ENCODE results near the gene HNRNPM.

Gene HNRNPM

DNA sequence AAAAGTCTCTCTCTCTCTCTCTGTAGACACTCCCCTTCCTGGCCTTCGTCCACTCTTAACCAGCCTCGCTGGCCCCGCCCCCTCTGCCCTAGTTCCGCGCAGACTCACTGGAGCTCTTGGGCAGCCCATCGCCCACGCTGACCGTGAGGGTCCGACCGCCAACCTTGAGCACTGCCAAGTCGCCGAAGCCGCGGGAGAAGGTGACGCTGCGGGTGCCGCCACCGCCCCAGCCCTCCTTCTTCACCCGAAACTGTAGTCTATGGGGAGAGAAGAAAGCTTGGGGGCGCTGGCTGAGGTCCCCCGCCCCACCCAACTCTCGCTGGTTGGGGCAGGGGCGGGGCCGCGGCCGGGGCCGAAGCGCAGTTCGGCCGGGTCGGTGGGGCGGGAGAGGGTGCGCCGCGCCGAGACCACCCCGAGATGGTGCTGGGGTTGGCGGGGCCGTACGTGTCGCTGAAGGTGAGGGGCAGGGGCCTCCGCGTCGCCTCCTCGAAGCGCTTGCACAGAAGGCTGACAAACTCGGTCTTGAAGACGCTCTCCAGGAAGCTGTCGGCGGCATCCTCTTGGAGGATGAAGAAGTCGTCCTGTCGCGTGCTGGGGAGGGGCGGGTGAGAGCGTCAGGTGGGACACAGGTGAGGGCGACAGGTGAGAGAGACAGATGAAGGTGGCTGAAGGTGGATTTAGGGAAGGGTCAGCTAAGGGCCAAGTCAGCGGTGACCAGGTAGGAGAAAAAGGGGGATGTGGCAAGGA lies 81.7 kb downstream of the HNRNPM start:
- peak overlapping the region; percentile 95 for H3K4me3 ChIP-seq (ENCODE audit: low read depth, low read length)
- TF ChIP-seq, protein P1, sequence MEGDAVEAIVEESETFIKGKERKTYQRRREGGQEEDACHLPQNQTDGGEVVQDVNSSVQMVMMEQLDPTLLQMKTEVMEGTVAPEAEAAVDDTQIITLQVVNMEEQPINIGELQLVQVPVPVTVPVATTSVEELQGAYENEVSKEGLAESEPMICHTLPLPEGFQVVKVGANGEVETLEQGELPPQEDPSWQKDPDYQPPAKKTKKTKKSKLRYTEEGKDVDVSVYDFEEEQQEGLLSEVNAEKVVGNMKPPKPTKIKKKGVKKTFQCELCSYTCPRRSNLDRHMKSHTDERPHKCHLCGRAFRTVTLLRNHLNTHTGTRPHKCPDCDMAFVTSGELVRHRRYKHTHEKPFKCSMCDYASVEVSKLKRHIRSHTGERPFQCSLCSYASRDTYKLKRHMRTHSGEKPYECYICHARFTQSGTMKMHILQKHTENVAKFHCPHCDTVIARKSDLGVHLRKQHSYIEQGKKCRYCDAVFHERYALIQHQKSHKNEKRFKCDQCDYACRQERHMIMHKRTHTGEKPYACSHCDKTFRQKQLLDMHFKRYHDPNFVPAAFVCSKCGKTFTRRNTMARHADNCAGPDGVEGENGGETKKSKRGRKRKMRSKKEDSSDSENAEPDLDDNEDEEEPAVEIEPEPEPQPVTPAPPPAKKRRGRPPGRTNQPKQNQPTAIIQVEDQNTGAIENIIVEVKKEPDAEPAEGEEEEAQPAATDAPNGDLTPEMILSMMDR (IDR thresholded peaks at IDR 0.05; ENCODE audit: insufficient read depth, low read length, missing control alignments) = no peak
- ChIA-PET CTCF (interaction anchor here (0.7 to 4.4 kb wide), 7 partner anchors 13 to 178 kb away, joined by 3 to 29 read pairs (median 5); partner anchors contain the start of genes MYO1F and ZNF414), POLR2A (interaction anchor here (0.6 to 2.0 kb wide), 7 partner anchors 9 to 645 kb away, joined by 3 to 22 read pairs (median 3); partner anchors contain the start of genes MARCHF2 and ZNF414)
- DNase-seq (ENCODE audit: low read depth, low spot score) = peak; percentile 51

DNA sequence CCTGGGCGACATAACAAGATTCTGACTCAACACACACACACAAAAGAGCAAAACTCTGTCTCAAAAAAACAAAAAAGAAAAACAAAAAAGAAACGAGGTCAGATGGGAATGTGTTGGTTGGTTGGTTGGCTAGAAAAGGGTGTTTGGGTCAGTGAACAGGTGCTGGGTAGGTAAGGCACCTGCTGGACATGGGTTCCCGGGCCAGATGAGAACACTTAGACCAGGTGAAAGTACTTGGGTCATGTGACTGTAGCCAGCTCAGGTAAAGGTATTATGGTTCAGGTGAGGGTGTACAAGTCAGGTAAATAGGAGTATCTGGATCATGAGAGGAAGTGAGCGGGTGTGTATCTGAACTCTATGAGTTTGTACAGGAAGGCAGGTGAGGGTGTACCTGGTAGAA lies 83.7 kb downstream of the HNRNPM start:
- H3K4me3 ChIP-seq (ENCODE audit: low read depth, low read length) = no peak overlapping the region
- ChIA-PET POLR2A (no interaction called here), CTCF (interaction anchor here (0.7 to 2.1 kb wide), 2 partner anchors 52 to 87 kb away, joined by 3 to 9 read pairs; no protein-coding TSS in a partner anchor)
- DNase-seq (ENCODE audit: low read depth, low spot score) = no peak
- TF ChIP-seq, protein P1 (IDR thresholded peaks at IDR 0.05; ENCODE audit: insufficient read depth, low read length, missing control alignments) = no peak

DNA sequence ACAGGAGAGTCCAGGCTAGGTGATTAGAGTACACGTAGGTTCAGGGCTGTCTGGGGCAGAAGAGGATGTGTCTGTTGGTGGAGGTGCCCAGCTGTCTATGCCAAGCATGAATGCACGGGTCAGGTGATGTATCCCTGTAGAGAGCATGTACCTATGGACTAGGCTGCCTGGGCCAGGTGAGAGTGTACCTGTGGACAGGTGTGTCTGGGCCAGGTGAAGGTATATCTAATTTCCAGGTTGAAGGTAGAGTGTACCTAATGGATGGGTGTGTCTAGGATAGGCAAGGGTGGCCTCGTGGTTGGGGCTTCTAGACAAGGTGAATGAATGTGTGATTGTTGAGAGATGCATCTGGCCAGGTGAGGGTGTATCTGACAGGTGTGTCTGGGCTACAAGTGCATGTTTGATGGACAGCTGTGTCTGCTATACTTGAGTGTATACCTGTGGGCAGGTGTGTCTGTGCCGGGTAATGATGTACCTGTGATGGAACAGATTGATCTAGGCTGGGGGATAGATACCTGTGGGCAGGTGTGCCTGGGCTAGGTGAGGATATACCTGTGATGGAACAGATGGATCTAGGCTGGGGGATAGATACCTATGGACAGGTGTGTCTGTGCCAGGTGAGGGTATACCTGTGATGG lies 84.7 kb downstream of the HNRNPM start:
- H3K4me3 ChIP-seq (ENCODE audit: low read depth, low read length) = no peak overlapping the region
- CTCF ChIA-PET = interaction anchor here (0.7 to 2.1 kb wide), 2 partner anchors 51 to 86 kb away, joined by 3 to 9 read pairs; no protein-coding TSS in a partner anchor
- POLR2A ChIA-PET = no interaction called here
- TF ChIP-seq, protein P1 (IDR thresholded peaks at IDR 0.05; ENCODE audit: insufficient read depth, low read length, missing control alignments) = no peak
- no peak for DNase-seq (ENCODE audit: low read depth, low spot score)

DNA sequence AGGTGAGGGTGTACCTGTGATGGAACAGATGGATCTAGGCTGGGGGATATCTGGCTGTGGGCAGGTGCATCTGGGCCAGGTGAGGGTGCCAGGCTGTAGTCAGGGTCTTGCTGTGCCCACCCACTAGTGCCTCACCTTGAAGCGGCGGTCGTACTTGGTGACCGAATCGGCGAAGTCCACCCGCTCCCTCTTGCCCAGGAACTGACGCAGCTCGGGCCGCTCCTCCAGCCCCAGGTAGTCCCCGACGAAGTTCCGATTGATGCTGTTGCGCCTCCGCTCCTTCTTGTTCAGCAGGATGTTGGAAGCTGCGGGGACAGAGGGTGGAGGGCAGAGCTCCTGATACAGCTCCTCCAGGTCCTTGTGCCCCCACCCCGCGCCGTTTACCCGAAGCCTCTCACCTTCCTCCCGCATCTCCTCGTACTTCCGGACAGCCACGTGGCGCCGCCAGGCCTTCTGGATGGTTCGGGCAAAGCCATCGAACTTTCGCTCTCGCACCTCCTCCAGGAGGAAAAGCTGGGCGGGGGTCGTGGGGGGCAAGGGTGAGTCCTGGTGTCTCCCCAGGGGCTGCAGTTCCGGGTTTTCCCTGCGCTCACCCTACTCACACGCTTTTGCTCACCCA lies 85.4 kb downstream of the HNRNPM start:
- no peak for DNase-seq (ENCODE audit: low read depth, low spot score)
- H3K4me3 ChIP-seq (ENCODE audit: low read depth, low read length) = no peak overlapping the region
- TF ChIP-seq, protein P1 (IDR thresholded peaks at IDR 0.05; ENCODE audit: insufficient read depth, low read length, missing control alignments) = no peak
- ChIA-PET POLR2A (interaction anchor here (0.9 kb wide), 1 partner anchor 17 kb away, joined by 3 read pairs; the partner anchor contains the start of gene ZNF414), CTCF (no interaction called here)

DNA sequence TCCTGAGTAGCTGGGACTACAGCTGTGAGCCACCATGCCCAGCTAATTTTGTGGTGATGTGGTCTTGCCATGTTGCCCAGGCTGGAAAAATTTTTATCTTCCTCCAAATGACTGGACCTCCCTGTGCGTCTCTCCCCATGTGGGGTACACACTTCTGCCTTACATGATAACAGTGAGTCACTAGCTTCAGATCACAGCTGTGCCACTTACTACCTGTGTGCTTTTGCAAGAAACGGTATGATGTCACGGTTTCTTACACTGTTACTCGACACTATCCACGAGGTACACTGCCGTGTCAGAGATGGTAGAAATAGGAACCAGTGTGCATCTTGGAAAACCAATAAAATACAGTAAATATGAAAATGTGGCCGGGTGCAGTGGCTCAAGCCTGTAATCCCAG lies 86.7 kb downstream of the HNRNPM start:
- POLR2A ChIA-PET = no interaction called here
- TF ChIP-seq, protein P1 (IDR thresholded peaks at IDR 0.05; ENCODE audit: insufficient read depth, low read length, missing control alignments) = no peak

More for the DNA sequence above, 86.7 kb downstream of the HNRNPM start:
- DNase-seq (ENCODE audit: low read depth, low spot score) = no peak
- CTCF ChIA-PET = interaction anchor here (1.0 to 1.4 kb wide), 3 partner anchors 25 to 177 kb away, joined by 3 to 5 read pairs (median 3); no protein-coding TSS in a partner anchor
- H3K4me3 ChIP-seq (ENCODE audit: low read depth, low read length) = no peak overlapping the region

Data from AG04449 (cell line).